GM19099 (cell line): ENCODE measurements around the gene ZEB2.

Experiments
- POLR2A ChIP-seq: IDR thresholded peaks from 3 replicates; pipeline ENCODE4 v1.6.1; 2011; ENCODE audit warnings: low read depth; ENCODE audit not compliant: insufficient read length; ENCODE audit errors: extremely low read depth

Gene ZEB2

GRCh38 chr2:144445196-144445595, 74.7 kb downstream of the ZEB2 start:
- no peak for TF ChIP-seq POLR2A

GRCh38 chr2:144443837-144444817, 75.8 kb downstream of the ZEB2 start:
- TF ChIP-seq POLR2A = no peak

- TF ChIP-seq POLR2A = no peak
Measured at GRCh38 chr2:144441711-144442141, 78.2 kb downstream of the ZEB2 start.

GRCh38 chr2:144439993-144440392, 79.9 kb downstream of the ZEB2 start:
- TF ChIP-seq POLR2A = no peak

- no peak for TF ChIP-seq POLR2A
Measured at GRCh38 chr2:144438801-144439631, 80.9 kb downstream of the ZEB2 start.

GRCh38 chr2:144437636-144438035, 82.3 kb downstream of the ZEB2 start:
- TF ChIP-seq POLR2A = no peak

GRCh38 chr2:144434425-144435222, 85.3 kb downstream of the ZEB2 start:
- TF ChIP-seq POLR2A = no peak

GRCh38 chr2:144432921-144433320, 87.0 kb downstream of the ZEB2 start:
- no peak for TF ChIP-seq POLR2A

GRCh38 chr2:144431998-144432397, 87.9 kb downstream of the ZEB2 start:
- no peak for TF ChIP-seq POLR2A

GRCh38 chr2:144431392-144431783, 88.5 kb downstream of the ZEB2 start:
- no peak for TF ChIP-seq POLR2A

- TF ChIP-seq POLR2A = no peak
Measured at GRCh38 chr2:144430722-144431391, 89.1 kb downstream of the ZEB2 start.

- TF ChIP-seq POLR2A = no peak
Measured at GRCh38 chr2:144429396-144430112, 90.4 kb downstream of the ZEB2 start.

- TF ChIP-seq POLR2A = no peak
Measured at GRCh38 chr2:144426981-144427479, 92.9 kb downstream of the ZEB2 start.

GRCh38 chr2:144426355-144426754, 93.6 kb downstream of the ZEB2 start:
- no peak for TF ChIP-seq POLR2A
